Dermis microvascular lymphatic vessel endothelial cell (primary cell): Measurements from ENCODE around the gene IL18RAP. TPM values are rescaled to one million over a fixed set of nuclear protein-coding genes. Genes with fewer than 3 reads are reported as not detected.

Experiments
- DNase-seq, 2 donors: peaks; one replicate each; pipeline versions ENCODE4 v3.0.0 to v3.0.0-alpha.2; 2010; ENCODE audit warnings: low read depth in 2 of 2
- total RNA-seq: library from RNA; depleted of rRNA; stranded (reverse); fragments of >200 nt; gene quantifications from 2 replicates; pipeline ENCODE4 v1.2.1, GENCODE V29; 2014

IL18RAP gene
- total RNA-seq, 1 donor from 2014 or later, result not detected

DNA sequence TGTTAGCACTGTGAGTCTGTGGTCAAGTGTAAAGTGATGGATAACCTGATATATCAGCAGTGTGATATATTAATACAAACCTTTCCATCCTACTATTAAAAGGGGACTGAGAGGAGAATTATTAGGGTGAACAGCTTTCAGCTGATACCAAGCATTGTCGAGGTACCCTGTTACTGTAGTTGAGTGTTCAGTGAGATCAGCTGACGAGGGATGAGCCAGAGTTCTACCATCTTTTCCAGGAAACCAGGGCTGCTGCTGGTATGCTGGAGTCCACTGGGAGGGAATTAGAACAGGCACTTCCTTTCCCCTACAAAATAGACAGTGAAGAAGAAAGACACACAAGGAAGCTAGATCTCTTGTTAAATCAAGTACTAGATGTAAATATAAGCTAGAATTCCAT, 408 bp downstream of the IL18RAP start:
- DNase-seq, result no peak

DNA sequence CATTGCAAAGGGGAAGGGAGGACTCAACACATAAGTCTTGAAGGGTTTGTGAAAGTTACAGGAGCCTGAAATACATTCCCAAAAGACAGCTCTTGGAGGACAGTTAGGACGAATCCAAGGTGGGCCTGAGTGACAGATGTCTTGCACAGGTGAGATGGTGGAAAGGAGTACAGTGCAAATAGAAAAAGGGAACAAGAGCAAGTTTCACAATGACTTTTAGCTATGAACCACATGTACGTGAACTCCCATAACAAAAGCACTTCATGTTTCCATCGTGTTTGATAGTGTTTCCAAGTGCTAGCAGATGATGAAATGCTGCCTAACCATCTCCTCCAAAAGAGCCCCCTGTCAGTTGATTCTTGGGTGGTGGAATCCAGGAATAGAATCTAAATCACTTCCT, 1.8 kb downstream of the IL18RAP start:
- DNase-seq, result no peak

DNA sequence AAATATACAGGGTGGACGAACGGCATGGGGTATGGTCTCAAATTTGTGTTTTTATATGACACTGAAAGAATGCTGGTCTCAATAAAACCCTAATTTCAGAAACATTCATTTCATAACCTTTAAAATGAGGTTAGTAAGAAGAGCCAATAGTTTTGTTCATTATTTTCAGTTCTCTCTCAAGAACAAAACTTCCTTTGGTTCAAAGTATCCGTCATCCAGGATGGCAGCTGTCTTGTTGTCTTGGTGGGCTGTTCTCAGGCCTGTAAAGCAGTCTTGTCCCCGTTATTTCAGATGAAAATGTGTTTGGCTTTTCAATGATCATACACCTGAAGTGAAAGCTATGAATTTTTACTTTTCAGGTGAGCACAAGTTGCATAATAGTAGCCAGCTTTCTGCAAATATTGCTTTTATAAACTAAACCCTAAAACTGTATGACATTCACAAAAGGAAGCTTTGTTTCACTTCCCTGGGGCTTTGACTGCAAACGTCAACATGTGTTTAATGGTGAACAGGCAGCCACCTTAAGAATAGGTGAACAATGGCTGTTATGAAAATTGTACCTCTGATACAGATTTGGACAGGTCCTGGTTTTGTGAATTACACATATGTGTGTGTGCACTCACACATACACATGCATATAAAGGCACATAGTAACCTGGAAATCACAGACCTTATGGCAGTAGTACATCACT, 2.6 kb downstream of the IL18RAP start:
- no peak for DNase-seq

DNA sequence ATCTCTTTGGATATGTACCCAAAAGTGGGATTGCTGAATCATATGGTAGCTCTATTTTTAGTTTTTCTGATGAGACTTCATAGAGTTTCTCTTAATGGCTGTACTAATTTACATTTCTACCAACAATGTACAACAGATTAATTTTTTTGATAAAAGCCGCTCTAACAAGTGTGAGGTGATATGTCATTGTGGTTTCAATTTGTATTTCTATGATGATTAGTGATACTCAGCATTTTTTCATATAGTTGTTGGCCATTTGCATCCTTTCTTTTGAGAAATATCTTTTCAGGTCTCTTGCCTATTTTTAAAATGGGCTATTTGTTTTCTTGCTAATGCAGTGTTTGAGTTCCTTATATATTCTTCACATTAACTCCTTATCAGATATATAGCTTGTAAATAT, 4.3 kb downstream of the IL18RAP start:
- no peak for DNase-seq

GRCh38 chr2:102428573-102428972, 5.6 kb downstream of the IL18RAP start:
- no peak for DNase-seq

DNA sequence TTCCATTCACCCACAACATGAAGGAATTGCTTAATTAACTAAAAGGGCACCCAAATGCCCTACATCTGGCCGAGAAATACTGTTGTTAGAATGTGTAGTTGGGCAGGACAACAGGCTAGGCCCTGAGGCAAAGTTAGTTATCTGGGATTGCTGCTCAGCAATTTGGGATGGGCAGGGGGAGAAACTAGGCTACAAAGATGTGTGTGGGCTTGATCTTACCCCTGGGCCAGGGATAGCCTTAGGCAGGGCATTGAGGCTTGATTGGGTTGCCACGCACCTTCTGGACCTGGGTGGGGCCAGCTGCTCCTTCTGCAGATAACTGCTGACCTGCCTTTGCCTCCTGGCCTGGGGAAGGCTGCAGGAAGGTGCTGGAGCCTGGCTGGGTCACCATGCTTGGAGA, 9.4 kb downstream of the IL18RAP start:
- no peak for DNase-seq

DNA sequence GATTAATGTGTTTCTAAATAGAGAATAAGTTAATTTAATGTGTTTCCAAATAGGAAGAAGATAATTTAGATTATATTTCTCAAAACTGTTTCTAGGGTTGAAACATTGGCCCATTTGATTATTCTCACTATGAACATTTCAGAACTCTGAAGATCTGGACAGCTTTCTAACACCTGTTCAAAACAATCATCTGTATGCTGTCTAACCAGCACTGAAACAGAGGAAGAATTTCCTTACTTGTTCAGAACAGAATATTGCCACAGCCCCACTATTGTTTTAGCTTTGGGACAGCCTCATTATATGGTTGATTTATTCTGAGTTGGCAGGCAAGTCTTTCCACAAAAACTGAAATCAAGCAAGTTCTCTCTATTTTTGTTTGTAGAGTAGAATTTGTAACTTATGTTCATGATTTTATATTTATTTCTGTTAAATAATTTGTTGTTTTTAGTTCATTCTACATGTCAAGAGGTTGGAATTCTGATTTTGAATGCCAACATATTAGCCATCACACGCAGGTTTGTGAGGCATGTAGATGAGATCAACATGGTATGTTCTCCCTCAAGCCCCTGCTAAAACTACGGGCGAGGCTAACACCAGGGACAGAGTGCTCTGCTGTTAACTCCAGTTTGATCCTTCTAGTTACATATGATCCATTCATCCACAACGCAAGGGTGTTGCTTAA, 11.2 kb downstream of the IL18RAP start:
- DNase-seq, result no peak

GRCh38 chr2:102434655-102435381, 11.9 kb downstream of the IL18RAP start:
- no peak for DNase-seq

DNA sequence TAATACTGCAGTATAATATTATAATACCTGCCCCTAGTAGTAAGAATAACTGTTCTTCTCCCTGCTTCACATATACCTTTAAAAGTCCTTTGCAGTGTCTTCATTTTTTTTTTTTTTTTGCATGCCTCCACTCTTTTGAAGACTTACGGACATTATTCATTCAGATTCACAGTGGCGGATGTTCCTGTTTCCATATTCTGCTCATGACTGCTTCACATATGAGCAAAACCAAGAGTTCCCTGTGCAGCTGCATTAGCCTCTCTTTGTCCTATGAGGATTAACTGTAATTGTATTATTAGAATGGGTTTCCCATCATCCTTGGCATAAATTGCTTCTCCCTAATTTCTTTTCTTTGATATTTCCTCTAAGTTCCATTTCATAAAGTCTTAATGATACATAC, 12.8 kb downstream of the IL18RAP start:
- no peak for DNase-seq

DNA sequence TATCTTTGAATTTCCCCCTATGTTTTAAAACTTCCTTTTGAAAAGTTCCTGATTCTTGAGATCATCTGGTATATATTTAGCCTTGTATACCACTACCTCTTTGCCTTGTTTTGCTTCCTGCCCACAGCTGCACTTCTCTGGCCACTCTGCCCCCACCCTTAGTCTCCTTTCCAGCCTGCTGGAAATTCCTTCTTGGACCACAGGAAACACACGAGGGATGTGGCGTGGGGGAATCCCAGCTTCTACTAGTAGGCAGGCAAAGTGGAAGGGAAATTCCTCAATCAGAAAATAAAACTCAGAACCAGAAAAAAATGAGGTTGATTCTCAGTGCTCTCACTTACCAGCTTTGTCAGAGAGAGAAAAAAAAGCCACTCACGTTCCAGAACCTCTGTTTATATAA, 13.4 kb downstream of the IL18RAP start:
- DNase-seq, result peak in 1 of 2 donors; percentile 71

DNA sequence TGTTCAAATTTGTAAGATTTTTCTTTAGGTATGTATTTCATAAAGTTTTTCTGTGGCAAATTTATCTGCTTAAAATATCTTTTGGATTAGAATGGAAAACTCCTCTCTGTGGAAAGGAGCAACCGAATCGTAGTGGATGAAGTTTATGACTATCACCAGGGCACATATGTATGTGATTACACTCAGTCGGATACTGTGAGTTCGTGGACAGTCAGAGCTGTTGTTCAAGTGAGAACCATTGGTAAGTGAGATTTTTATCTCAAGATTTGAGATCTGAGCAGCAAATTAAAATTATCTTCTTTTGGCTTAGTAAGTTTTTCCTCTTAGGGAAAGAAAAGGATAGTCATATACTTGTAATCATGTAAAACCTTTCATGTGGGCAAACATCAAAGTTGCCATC, 14.2 kb downstream of the IL18RAP start:
- no peak for DNase-seq

- no peak for DNase-seq
Observed at GRCh38 chr2:102438111-102438510, 15.2 kb downstream of the IL18RAP start.

GRCh38 chr2:102438578-102438977, 15.6 kb downstream of the IL18RAP start:
- DNase-seq, result no peak

DNA sequence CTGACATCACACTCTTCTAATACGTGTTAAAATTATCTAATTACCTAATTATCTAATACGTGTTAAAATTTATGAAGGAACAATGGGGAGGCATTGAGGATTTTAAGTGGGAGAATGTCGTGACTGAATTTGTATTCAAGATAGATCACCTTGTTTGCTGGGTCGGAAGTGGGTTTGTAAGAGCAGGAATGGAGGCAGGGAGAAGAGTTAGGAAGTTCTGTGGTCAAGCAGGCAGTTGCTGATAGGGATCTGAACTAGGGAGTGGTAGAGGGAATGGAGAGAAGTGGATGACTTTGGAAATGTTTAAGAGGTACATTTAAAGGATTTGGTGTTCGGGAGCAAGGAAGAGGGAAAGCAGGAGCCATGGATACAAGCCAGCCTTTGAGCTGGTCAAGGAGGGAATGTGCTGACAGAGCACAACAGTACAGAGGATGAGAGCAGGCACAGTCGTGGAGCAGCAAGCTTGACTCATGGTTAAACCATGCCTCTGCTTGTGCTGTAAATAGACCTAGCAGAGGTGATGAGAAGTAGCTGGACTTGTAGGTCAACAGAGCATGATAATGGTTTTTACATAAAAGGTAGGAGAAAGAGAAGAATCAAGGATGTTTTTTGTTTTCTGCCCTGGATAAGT, 16.2 kb downstream of the IL18RAP start:
- peak in 1 of 2 donors; percentile 23 for DNase-seq

GRCh38 chr2:102442967-102443828, 20.2 kb downstream of the IL18RAP start:
- DNase-seq, result peak in 1 of 2 donors; percentile 41

DNA sequence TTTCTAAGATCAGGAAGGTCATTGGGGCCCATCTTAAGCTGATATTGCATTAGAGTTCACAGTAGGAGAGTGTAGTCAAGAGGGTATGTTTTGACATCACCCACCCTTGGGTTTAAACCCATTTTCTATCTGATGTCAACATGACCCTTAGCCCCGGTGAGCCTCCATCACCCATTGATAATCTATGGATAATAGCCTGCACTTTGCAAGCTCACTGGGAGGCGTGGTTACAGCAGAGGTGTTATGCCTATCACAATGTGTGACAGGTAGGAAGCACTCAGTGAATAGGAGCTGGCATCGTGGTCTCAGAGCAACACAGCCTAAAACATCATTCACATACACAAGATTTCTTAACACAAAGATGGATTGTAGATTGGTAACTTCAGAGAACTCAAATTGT, 21.3 kb downstream of the IL18RAP start:
- no peak for DNase-seq

- no peak for DNase-seq
Observed at GRCh38 chr2:102446936-102447335, 24.0 kb downstream of the IL18RAP start.

GRCh38 chr2:102449370-102449974, 26.5 kb downstream of the IL18RAP start:
- DNase-seq, result peak in 1 of 2 donors; percentile 50

DNA sequence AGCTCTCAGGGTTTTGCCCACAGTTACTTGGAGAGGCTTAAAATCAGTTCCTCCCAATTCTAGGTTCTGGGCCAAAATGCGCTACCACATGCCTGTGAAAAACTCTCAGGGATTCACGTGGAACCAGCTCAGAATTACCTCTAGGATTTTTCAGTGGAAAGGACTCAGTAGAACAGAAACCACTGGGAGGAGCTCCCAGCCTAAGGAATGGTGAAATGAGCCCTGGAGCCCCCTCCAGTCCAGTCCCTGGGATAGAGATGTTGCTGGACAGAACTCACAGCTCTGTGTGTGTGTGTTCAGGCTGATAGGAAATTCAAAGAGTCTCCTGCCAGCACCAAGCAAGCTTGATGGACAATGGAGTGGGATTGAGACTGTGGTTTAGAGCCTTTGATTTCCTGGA, 29.0 kb downstream of the IL18RAP start:
- no peak for DNase-seq

- DNase-seq, result no peak
Observed at GRCh38 chr2:102453501-102453900, 30.5 kb downstream of the IL18RAP start.
